ENCODE results near the gene ATG4A. TPM values are rescaled to one million over a fixed set of nuclear protein-coding genes. Genes with fewer than 3 reads are reported as not detected.

ATG4A gene
- total and polyA plus RNA-seq, 9 of the 15 experiments (the other 6 are each of a cell fraction or from before 2014, with no cell fraction given) = 7.3 to 24.5 (median 16.6) TPM

- no peaks in the 10 kb centered on the region for H3K36me3 ChIP-seq (ENCODE audit: control insufficient read depth, insufficient read depth, low read length)
- no peak for ATAC-seq
- ChIA-PET POLR2A (interaction anchor here (0.6 kb wide), 1 partner anchor 60 kb away, joined by 4 read pairs; no protein-coding TSS in a partner anchor), CTCF (ENCODE audit: low intra/inter-chr PET ratio) (no interaction called here)
- H3K79me2 ChIP-seq (ENCODE audit: control insufficient read depth, insufficient read depth, low read length) = no peaks in the 10 kb centered on the region
- intact Hi-C loops (cut with micrococcal nuclease) = no loop called here
- H3K27ac ChIP-seq (ENCODE audit: extremely low read depth, low read depth, low read length) = no peak overlapping the region
- no peak overlapping the region for H3K4me2 ChIP-seq (ENCODE audit: insufficient read depth, low read length)
- no peaks in the 10 kb centered on the region for H3K9me1 ChIP-seq (ENCODE audit: control insufficient read depth, insufficient read depth, low read length)
- H3K4me1 ChIP-seq (replicated peaks in 1 of 2; ENCODE audit: control insufficient read depth in 2 of 2, insufficient read depth in 2 of 2, low read length in 2 of 2) = no peaks in the 10 kb centered on the region
- no peak overlapping the region for H3K4me3 ChIP-seq
- no peak for DNase-seq (ENCODE audit: extremely low read depth in 1 of 4, low spot score in 3 of 4)
- H3K27me3 ChIP-seq (ENCODE audit: control insufficient read depth in 2 of 2, insufficient read depth in 2 of 2, low read length in 2 of 2) = no peaks in the 10 kb centered on the region
- FAIRE-seq = no peak
- H3K9ac ChIP-seq (ENCODE audit: insufficient read depth in 1 of 2, low read depth in 2 of 2, low read length in 2 of 2) = no peak overlapping the region
- no peaks in the 10 kb centered on the region for H4K20me1 ChIP-seq (replicated peaks; ENCODE audit: control insufficient read depth, insufficient read depth, low read length)
- in situ Hi-C loops (cut with MboI) = no loop called here
- TF ChIP-seq ZNF224 (CRISPR knock-in tag; IDR thresholded peaks at IDR 0.05) (no peak), SAFB (IDR thresholded peaks at IDR 0.05; ENCODE audit: borderline replicate concordance, low read depth, low read length) (no peak), CREM (IDR thresholded peaks at IDR 0.05; ENCODE audit: low read depth) (no peak), TCF3 (CRISPR knock-in tag; IDR thresholded peaks at IDR 0.05) (no peak), ZNF699 (CRISPR knock-in tag; IDR thresholded peaks at IDR 0.05; ENCODE audit: insufficient replicate concordance) (no peak), THRA (IDR thresholded peaks at IDR 0.05) (no peak), POLR3G (IDR thresholded peaks at IDR 0.05; ENCODE audit: extremely low read depth, insufficient read length, insufficient replicate concordance) (no peak), CC2D1A (IDR thresholded peaks at IDR 0.05) (no peak), FOXA3 (CRISPR knock-in tag; conservative IDR thresholded peaks at IDR 0.05 in 1 of 2, IDR thresholded peaks at IDR 0.05 in 1 of 2) (no peak), ZNF395 (CRISPR knock-in tag; IDR thresholded peaks at IDR 0.05) (no peak), HDAC8 (tag; IDR thresholded peaks at IDR 0.05) (no peak), SMC3 (conservative IDR thresholded peaks at IDR 0.05; ENCODE audit: insufficient read depth, low read depth, low read length) (no peak), NCOA6 (IDR thresholded peaks at IDR 0.05) (no peak), ZNF507 (tag; conservative IDR thresholded peaks at IDR 0.05) (no peak), SLC30A9 (CRISPR knock-in tag; IDR thresholded peaks at IDR 0.05) (no peak), CTCFL (IDR thresholded peaks at IDR 0.05; ENCODE audit: borderline replicate concordance, insufficient read depth, low read depth, low read length, poor library complexity, severe bottlenecking) (no peak), ILF3 (IDR thresholded peaks at IDR 0.05; ENCODE audit: borderline replicate concordance) (no peak), ZBTB43 (CRISPR knock-in tag; IDR thresholded peaks at IDR 0.05) (no peak)
- no TSS peak for BruUV-seq (replicated peaks)
- no peak overlapping the region for H2AFZ ChIP-seq (ENCODE audit: low read depth, low read length)
- no peaks in the 10 kb centered on the region for H3K9me3 ChIP-seq (replicated peaks; ENCODE audit: control insufficient read depth, insufficient read depth, low read depth, low read length)
Observed at GRCh38 chrX:108148524-108148923, 56.9 kb downstream of the ATG4A start.

Measured in K562 (cell line).